Measurements from ENCODE around the gene ADCY1. TPM values are rescaled to one million over a fixed set of nuclear protein-coding genes. Genes with fewer than 3 reads are reported as not detected.

ADCY1 gene
- polyA plus RNA-seq, 1 experiment, result 0.26 TPM

GRCh38 chr7:45595809-45596664 lies 21.9 kb downstream of the ADCY1 start:
- POLR2A ChIA-PET, result no interaction called here
- CTCF ChIA-PET, result no interaction called here
- Histone ChIP-seq H3K4me3 (ENCODE audit: low read depth, low read length) (no peak overlapping the region), H3K27me3 (ENCODE audit: control insufficient read depth, insufficient read depth, low read length) (peaks cover 5% of the 10 kb centered on the region; the same call in 1 of the 2 replicates), H3K36me3 (ENCODE audit: control insufficient read depth, insufficient read depth, low read length) (no peaks in the 10 kb centered on the region)
- no peak for DNase-seq (ENCODE audit: low read depth)
- no peak for TF ChIP-seq CTCF (IDR thresholded peaks at IDR 0.05; ENCODE audit: insufficient read depth, low read depth, low read length)

- Histone ChIP-seq H3K4me3 (ENCODE audit: low read depth, low read length) (no peak overlapping the region), H3K36me3 (ENCODE audit: control insufficient read depth, insufficient read depth, low read length) (no peaks in the 10 kb centered on the region), H3K27me3 (ENCODE audit: control insufficient read depth, insufficient read depth, low read length) (peaks cover 5% of the 10 kb centered on the region; the same call in 1 of the 2 replicates)
- no peak for TF ChIP-seq CTCF (IDR thresholded peaks at IDR 0.05; ENCODE audit: insufficient read depth, low read depth, low read length)
- ChIA-PET POLR2A (no interaction called here), CTCF (no interaction called here)
- no peak for DNase-seq (ENCODE audit: low read depth)
Observed at GRCh38 chr7:45596665-45597095, 22.5 kb downstream of the ADCY1 start.

GRCh38 chr7:45597286-45597984 lies 23.3 kb downstream of the ADCY1 start:
- ChIA-PET POLR2A (no interaction called here), CTCF (no interaction called here)
- H3K36me3 ChIP-seq (ENCODE audit: control insufficient read depth, insufficient read depth, low read length), result no peaks in the 10 kb centered on the region

GRCh38 chr7:45598886-45599520 lies 24.8 kb downstream of the ADCY1 start:
- ChIA-PET CTCF (no interaction called here), POLR2A (no interaction called here)
- no peak for DNase-seq (ENCODE audit: low read depth)
- no peaks in the 10 kb centered on the region for H3K36me3 ChIP-seq (ENCODE audit: control insufficient read depth, insufficient read depth, low read length)
- peaks cover 3% of the 10 kb centered on the region; the same call in 1 of the 2 replicates for H3K27me3 ChIP-seq (ENCODE audit: control insufficient read depth, insufficient read depth, low read length)
- no peak overlapping the region for H3K4me3 ChIP-seq (ENCODE audit: low read depth, low read length)
- TF ChIP-seq CTCF (IDR thresholded peaks at IDR 0.05; ENCODE audit: insufficient read depth, low read depth, low read length), result no peak

More at GRCh38 chr7:45597286-45597984, 23.3 kb downstream of the ADCY1 start:
- Histone ChIP-seq H3K27me3 (ENCODE audit: control insufficient read depth, insufficient read depth, low read length) (peaks cover 3% of the 10 kb centered on the region; the same call in 1 of the 2 replicates), H3K4me3 (ENCODE audit: low read depth, low read length) (no peak overlapping the region)
- no peak for TF ChIP-seq CTCF (IDR thresholded peaks at IDR 0.05; ENCODE audit: insufficient read depth, low read depth, low read length)
- no peak for DNase-seq (ENCODE audit: low read depth)

Measured in BJ (cell line).